Suprapubic skin (tissue), 4 donors: ENCODE results near the gene ICAM1. TPM values are rescaled to one million over a fixed set of nuclear protein-coding genes. Genes with fewer than 3 reads are reported as not detected.

Experiments
- DNase-seq, 2 donors: peaks; one replicate each; pipeline ENCODE4 v3.0.0-alpha.2; 2019; ENCODE audit warnings: low spot score in 2 of 2
- H3K27ac ChIP-seq: fragments of 200-600 bp; sonication (generic); one replicate; pipeline ENCODE4 v1.5.1; 2019
- H3K27me3 ChIP-seq: fragments of 200-600 bp; sonication (generic); one replicate; pipeline ENCODE4 v1.5.1; 2019
- H3K36me3 ChIP-seq: fragments of 200-600 bp; sonication (generic); one replicate; pipeline ENCODE4 v1.5.1; 2019
- H3K4me1 ChIP-seq: fragments of 200-600 bp; sonication (generic); one replicate; pipeline ENCODE4 v1.5.1; 2019
- H3K4me3 ChIP-seq: fragments of 200-600 bp; sonication (generic); one replicate; pipeline ENCODE4 v1.5.1; 2019; ENCODE audit warnings: mild to moderate bottlenecking
- H3K9me3 ChIP-seq: fragments of 200-600 bp; sonication (generic); one replicate; pipeline ENCODE4 v1.5.1; 2019
- CTCF ChIP-seq, 2 donors: fragments of 200-600 bp in 1 of 2; fragments of 450-650 bp in 1 of 2; sonication (generic) in 1 of 2; IDR thresholded peaks; one replicate each; pipeline ENCODE4 v1.5.1; 2016 to 2019; ENCODE audit warnings: antibody characterized with exemption in 2 of 2, mild to moderate bottlenecking in 1 of 2, moderate library complexity in 1 of 2
- EP300 ChIP-seq: sonication (generic); formaldehyde crosslinking; IDR thresholded peaks from one replicate; pipeline ENCODE4 v1.6.1; 2017; ENCODE audit warnings: antibody characterized with exemption
- POLR2A ChIP-seq, 2 donors: fragments of 450-650 bp; IDR thresholded peaks; one replicate each; pipeline ENCODE4 v1.6.1; 2017; ENCODE audit warnings: antibody characterized with exemption in 2 of 2, mild to moderate bottlenecking in 2 of 2, moderate library complexity in 2 of 2
- POLR2AphosphoS5 ChIP-seq, 3 donors: sonication (generic); formaldehyde crosslinking; IDR thresholded peaks; one replicate each; pipeline ENCODE4 v1.6.1; 2017; ENCODE audit warnings: antibody characterized with exemption in 3 of 3
- WGBS: methylation state at CpG from one replicate; pipeline ENCODE4 v1.1.5; 2018; 5-methylcytosine and 5-hydroxymethylcytosine counted together
- total RNA-seq, 4 donors: library from RNA; depleted of rRNA; stranded (reverse); fragments of >200 nt; gene quantifications; one replicate each; pipeline ENCODE4 v1.1.0, GENCODE V29; 2016

The ICAM1 gene
- total RNA-seq, 4 donors from 2014 or later = 9.1 to 11.1 (median 9.6) TPM

DNA sequence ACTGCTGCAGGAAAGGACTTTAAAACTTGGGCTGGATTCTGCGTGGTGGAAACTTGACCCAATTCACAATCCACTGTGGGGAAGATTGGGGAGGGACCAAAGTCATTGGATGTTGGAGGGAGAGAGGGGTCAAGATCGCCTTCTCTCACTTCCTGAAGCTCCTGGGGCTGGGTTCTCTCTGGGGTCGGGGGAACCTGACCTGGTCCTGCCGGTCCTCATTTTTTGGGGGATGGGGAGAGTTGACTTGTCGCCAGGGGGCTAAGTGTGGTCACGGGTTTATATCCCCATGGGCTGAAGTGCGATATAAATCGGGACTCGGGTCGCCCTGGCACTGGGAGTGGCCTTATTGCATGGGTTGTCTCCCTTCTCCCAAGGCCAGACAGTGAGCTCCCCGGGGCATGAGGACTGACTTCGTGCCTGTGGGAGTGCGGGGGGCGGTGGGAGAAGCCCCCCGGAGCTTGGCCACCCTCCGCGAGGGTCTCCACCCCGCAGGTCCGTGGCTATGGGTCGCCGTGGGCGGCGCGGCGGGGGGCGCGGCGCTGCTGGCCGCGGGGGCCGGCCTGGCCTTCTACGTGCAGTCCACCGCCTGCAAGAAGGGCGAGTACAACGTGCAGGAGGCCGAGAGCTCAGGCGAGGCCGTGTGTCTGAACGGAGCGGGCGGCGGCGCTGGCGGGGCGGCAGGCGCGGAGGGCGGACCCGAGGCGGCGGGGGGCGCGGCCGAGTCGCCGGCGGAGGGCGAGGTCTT lies 25.1 kb downstream of the ICAM1 start:
- DNase-seq = no peak
- TF ChIP-seq EP300 = no peak
- TF ChIP-seq CTCF (IDR thresholded peaks at IDR 0.05) = no peak
- no peaks in the 10 kb centered on the region for H3K36me3 ChIP-seq
- no peaks in the 10 kb centered on the region for H3K9me3 ChIP-seq
- no peak overlapping the region for H3K27ac ChIP-seq
- peak overlapping the region; percentile 39 for H3K4me3 ChIP-seq
- H3K27me3 ChIP-seq = peaks cover 70% of the 10 kb centered on the region
- 14% methylated on average over 33 of the region's 58 CpGs for WGBS
- peaks cover 44% of the 10 kb centered on the region for H3K4me1 ChIP-seq

DNA sequence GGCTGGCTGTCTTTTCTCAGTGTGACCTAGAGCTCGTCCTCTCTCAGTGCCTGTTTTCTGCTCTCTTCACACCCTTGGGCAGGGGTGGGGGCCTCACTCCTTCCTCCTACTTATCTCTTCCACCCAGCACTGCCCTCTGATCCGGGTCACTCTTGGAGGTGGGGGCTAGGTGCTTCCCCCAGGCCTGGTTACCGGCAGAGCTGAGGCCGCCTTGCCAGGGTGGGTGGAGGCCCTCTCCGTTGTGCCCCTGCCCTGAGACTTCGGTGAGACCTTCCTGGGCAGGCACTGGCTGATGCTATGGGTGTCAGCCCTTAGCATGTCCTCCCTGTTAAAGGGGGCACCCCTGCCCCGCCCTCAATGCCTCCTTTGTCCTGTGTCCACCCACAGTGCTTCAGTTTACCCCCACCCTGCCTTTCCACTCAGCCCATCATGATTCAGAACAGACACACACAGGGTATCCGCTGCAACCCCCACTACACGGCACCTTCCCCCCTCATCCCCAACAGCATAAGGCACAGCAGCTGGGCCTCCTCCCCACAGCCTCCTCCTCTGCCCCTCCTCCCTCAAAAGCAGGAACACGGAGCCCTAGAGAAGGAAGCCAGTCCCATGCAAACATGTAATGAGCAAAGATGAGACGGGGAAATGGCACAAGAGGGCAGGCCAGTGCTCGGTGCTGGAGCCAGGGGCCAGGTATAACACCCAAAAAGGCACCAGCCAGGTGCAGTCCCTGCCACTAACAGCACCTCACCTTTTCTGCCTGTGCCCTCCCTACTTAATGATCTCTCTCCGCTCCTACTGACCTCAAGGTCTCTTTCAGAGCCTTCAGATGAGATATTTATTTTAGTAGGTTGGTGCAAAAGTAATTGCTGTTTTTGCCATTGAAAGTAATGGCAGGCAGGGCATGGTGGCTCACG lies 28.9 kb downstream of the ICAM1 start:
- Histone ChIP-seq H3K36me3 (no peaks in the 10 kb centered on the region), H3K9me3 (no peaks in the 10 kb centered on the region), H3K27ac (no peak overlapping the region), H3K27me3 (peaks cover 33% of the 10 kb centered on the region), H3K4me3 (no peak overlapping the region), H3K4me1 (peaks cover 15% of the 10 kb centered on the region)
- WGBS = 53% methylated on average over 14 of the region's 14 CpGs
- no peak for TF ChIP-seq POLR2AphosphoS5 (IDR thresholded peaks at IDR 0.05)
- TF ChIP-seq CTCF (IDR thresholded peaks at IDR 0.05) = no peak
- TF ChIP-seq EP300 = no peak
- TF ChIP-seq POLR2A (IDR thresholded peaks at IDR 0.05) = no peak
- DNase-seq = no peak

GRCh38 chr19:10305139-10305806 lies 34.4 kb downstream of the ICAM1 start:
- H3K4me1 ChIP-seq = no peaks in the 10 kb centered on the region
- no peak for TF ChIP-seq EP300
- no peak for TF ChIP-seq CTCF (IDR thresholded peaks at IDR 0.05)
- no peak for TF ChIP-seq POLR2AphosphoS5 (IDR thresholded peaks at IDR 0.05)
- TF ChIP-seq POLR2A (IDR thresholded peaks at IDR 0.05) = no peak
- H3K9me3 ChIP-seq = no peaks in the 10 kb centered on the region
- DNase-seq = no peak
- H3K4me3 ChIP-seq = no peak overlapping the region
- peaks cover 5% of the 10 kb centered on the region for H3K36me3 ChIP-seq
- no peaks in the 10 kb centered on the region for H3K27me3 ChIP-seq
- H3K27ac ChIP-seq = no peak overlapping the region
- 82% methylated on average over 15 of the region's 17 CpGs for WGBS

DNA sequence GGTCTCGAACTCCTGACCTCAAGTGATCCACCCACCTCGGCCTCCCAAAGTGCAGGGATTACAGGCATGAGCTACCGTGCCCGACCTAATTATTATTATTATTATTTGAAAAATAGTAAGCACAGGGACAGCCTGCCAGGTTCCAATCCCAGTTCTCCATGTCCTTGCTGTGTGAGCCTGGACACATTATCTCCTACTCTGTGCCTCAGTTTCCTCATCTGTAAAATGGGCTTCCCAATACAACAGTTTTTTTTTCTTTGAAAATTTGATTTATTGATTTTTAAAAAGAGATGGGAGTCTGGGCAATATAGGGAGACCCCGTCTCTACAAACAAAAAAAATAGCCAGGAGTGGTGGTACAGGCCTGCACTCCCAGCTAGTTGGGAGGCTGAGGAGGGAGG lies 35.4 kb downstream of the ICAM1 start:
- H3K4me3 ChIP-seq = no peak overlapping the region
- H3K36me3 ChIP-seq = peaks cover 10% of the 10 kb centered on the region
- WGBS = 89% methylated on average over 5 of the region's 5 CpGs

More for the DNA sequence above, 35.4 kb downstream of the ICAM1 start:
- no peak for DNase-seq
- H3K9me3 ChIP-seq = no peaks in the 10 kb centered on the region
- H3K27ac ChIP-seq = no peak overlapping the region
- no peak for TF ChIP-seq POLR2AphosphoS5 (IDR thresholded peaks at IDR 0.05)
- no peak for TF ChIP-seq POLR2A (IDR thresholded peaks at IDR 0.05)
- TF ChIP-seq CTCF (IDR thresholded peaks at IDR 0.05) = no peak
- TF ChIP-seq EP300 = no peak
- no peaks in the 10 kb centered on the region for H3K27me3 ChIP-seq
- H3K4me1 ChIP-seq = no peaks in the 10 kb centered on the region
